IMR-90 (cell line): ENCODE results near the gene SSPN. TPM values are rescaled to one million over a fixed set of nuclear protein-coding genes. Genes with fewer than 3 reads are reported as not detected.

Experiments
- ATAC-seq: fragments of 200-7000 bp; cut with Tn5 transposase; 2 replicates; pipeline ENCODE4 v1.9.1; 2020; ENCODE audit warnings: low read depth, mild to moderate bottlenecking, moderate library complexity
- BruUV-seq: library from RNA; stranded (reverse); fragments of 400-500 nt; replicated peaks from 2 replicates; lab custom pipeline; 2021; lab: Mats Ljungman, UMichigan
- CTCF ChIA-PET: fragments of 300-600 bp; formaldehyde crosslinking; extraction: SDS; loops from one replicate; lab custom pipeline; 2021; ENCODE audit warnings: antibody characterized with exemption; lab: Yijun Ruan, JAX
- POLR2A ChIA-PET: fragments of 300-600 bp; sonication (Branson Sonifier 250); formaldehyde crosslinking; loops from one replicate; lab custom pipeline; 2022; ENCODE audit warnings: antibody characterized with exemption; ENCODE audit not compliant: unreplicated experiment; lab: Charles Lee
- DNase-seq: peaks from one replicate; pipeline ENCODE4 v3.0.0; 2013
- H2AFZ ChIP-seq: replicated peaks from 2 replicates; pipeline ENCODE3; 2013; ENCODE audit warnings: low read length, mild to moderate bottlenecking; ENCODE audit not compliant: poor library complexity
- H2AK5ac ChIP-seq: 2 replicates; pipeline ENCODE4 v1.6.1; 2013; ENCODE audit warnings: low read depth, low read length, inconsistent platforms
- H2AK9ac ChIP-seq: replicated peaks from 2 replicates; pipeline ENCODE3; 2013; ENCODE audit warnings: mild to moderate bottlenecking, low read depth, low read length, moderate library complexity; ENCODE audit not compliant: poor library complexity
- H2BK120ac ChIP-seq: 2 replicates; pipeline ENCODE4 v1.6.1; 2013; ENCODE audit warnings: low read depth, low read length, inconsistent platforms
- H2BK15ac ChIP-seq: 3 replicates; pipeline ENCODE4 v1.6.1; 2013; ENCODE audit warnings: low read depth, low read length, inconsistent platforms
- H2BK20ac ChIP-seq: 2 replicates; pipeline ENCODE4 v1.6.1; 2013; ENCODE audit warnings: low read depth, mild to moderate bottlenecking, inconsistent platforms, low read length, moderate library complexity
- H2BK5ac ChIP-seq: 2 replicates; pipeline ENCODE4 v1.6.1; 2013; ENCODE audit warnings: mild to moderate bottlenecking, low read depth, low read length, inconsistent platforms; ENCODE audit not compliant: poor library complexity, severe bottlenecking
- H3K14ac ChIP-seq: replicated peaks from 2 replicates; pipeline ENCODE4 v1.6.1; 2013; ENCODE audit warnings: low read depth, low read length, inconsistent platforms
- H3K18ac ChIP-seq: 2 replicates; pipeline ENCODE4 v1.6.1; 2013; ENCODE audit warnings: low read depth, low read length, control low read depth
- H3K23ac ChIP-seq: 2 replicates; pipeline ENCODE4 v1.6.1; 2013; ENCODE audit warnings: low read depth, low read length, inconsistent platforms
- H3K27ac ChIP-seq: 2 replicates; pipeline ENCODE4 v1.5.1; 2013; ENCODE audit warnings: mild to moderate bottlenecking, control low read depth, low read length; ENCODE audit not compliant: insufficient read depth
- H3K27me3 ChIP-seq: 2 replicates; pipeline ENCODE4 v1.6.1; 2013; ENCODE audit warnings: low read length; ENCODE audit not compliant: control insufficient read depth, insufficient read depth
- H3K36me3 ChIP-seq: 2 replicates; pipeline ENCODE4 v1.6.1; 2013; ENCODE audit warnings: low read length, mixed read lengths; ENCODE audit not compliant: control insufficient read depth, insufficient read depth
- H3K4ac ChIP-seq: 2 replicates; pipeline ENCODE4 v1.6.1; 2013; ENCODE audit warnings: low read depth, low read length, inconsistent platforms
- H3K4me1 ChIP-seq: 2 replicates; pipeline ENCODE4 v1.6.1; 2013; ENCODE audit warnings: low read length, mixed read lengths; ENCODE audit not compliant: control insufficient read depth, insufficient read depth
- H3K4me2 ChIP-seq: 2 replicates; pipeline ENCODE4 v1.6.1; 2013; ENCODE audit warnings: low read depth, mild to moderate bottlenecking, control low read depth, low read length, moderate library complexity
- H3K4me3 ChIP-seq: 2 replicates; pipeline ENCODE4 v1.5.1; 2013; ENCODE audit warnings: low read depth, mild to moderate bottlenecking, control low read depth, low read length, moderate library complexity; ENCODE audit not compliant: insufficient read depth
- H3K56ac ChIP-seq: 2 replicates; pipeline ENCODE4 v1.6.1; 2013; ENCODE audit warnings: low read length, inconsistent platforms; ENCODE audit not compliant: insufficient read depth; ENCODE audit errors: extremely low read depth
- H3K79me1 ChIP-seq, 2 experiments: 2 replicates each; pipeline ENCODE4 v1.6.1; 2013; ENCODE audit warnings: low read length in 2 of 2, inconsistent platforms in 1 of 2, low read depth in 1 of 2
- H3K9ac ChIP-seq: 2 replicates; pipeline ENCODE4 v1.6.1; 2013; ENCODE audit warnings: low read depth, low read length, control low read depth
- H3K9me1 ChIP-seq: 2 replicates; pipeline ENCODE4 v1.6.1; 2013; ENCODE audit warnings: low read length, inconsistent platforms; ENCODE audit not compliant: insufficient read depth
- H3K9me3 ChIP-seq: 2 replicates; pipeline ENCODE4 v1.6.1; 2013; ENCODE audit warnings: low read length; ENCODE audit not compliant: control insufficient read depth, insufficient read depth
- H4K20me1 ChIP-seq: 2 replicates; pipeline ENCODE4 v1.6.1; 2013; ENCODE audit warnings: low read length, inconsistent platforms; ENCODE audit not compliant: insufficient read depth
- H4K5ac ChIP-seq: 2 replicates; pipeline ENCODE4 v1.6.1; 2013; ENCODE audit warnings: mild to moderate bottlenecking, low read depth, low read length, control low read depth
- H4K8ac ChIP-seq, 2 experiments: 2 replicates each; pipeline ENCODE4 v1.6.1; 2013; ENCODE audit warnings: low read depth in 2 of 2, low read length in 2 of 2, control low read depth in 1 of 2, inconsistent platforms in 1 of 2
- H4K91ac ChIP-seq: 2 replicates; pipeline ENCODE4 v1.6.1; 2013; ENCODE audit warnings: low read depth, low read length, inconsistent platforms; ENCODE audit not compliant: insufficient read depth
- BHLHE40 ChIP-seq: fragments of 150-350 bp; IDR thresholded peaks from 2 replicates; pipeline ENCODE4 v1.6.1; 2016; ENCODE audit warnings: mild to moderate bottlenecking, low read depth, low read length
- CEBPB ChIP-seq: IDR thresholded peaks from 2 replicates; pipeline ENCODE4 v1.6.1; 2012; ENCODE audit warnings: low read depth, low read length, improper control_type of control experiment
- CHD1 ChIP-seq: IDR thresholded peaks from 2 replicates; pipeline ENCODE4 v1.6.1; 2012; ENCODE audit warnings: low read depth, low read length, improper control_type of control experiment
- CTCF ChIP-seq: conservative IDR thresholded peaks from 2 replicates; pipeline ENCODE4 v1.5.1; 2012; ENCODE audit warnings: mild to moderate bottlenecking, low read depth, low read length, improper control_type of control experiment
- ELK1 ChIP-seq: fragments of 150-350 bp; IDR thresholded peaks from 2 replicates; pipeline ENCODE4 v1.6.1; 2016; ENCODE audit warnings: low read depth, mild to moderate bottlenecking, low read length, moderate library complexity, borderline replicate concordance
- FOS ChIP-seq: fragments of 150-350 bp; IDR thresholded peaks from 2 replicates; pipeline ENCODE4 v1.6.1; 2016; ENCODE audit warnings: low read depth, low read length
- MAFK ChIP-seq: IDR thresholded peaks from 2 replicates; pipeline ENCODE4 v1.6.1; 2012; ENCODE audit warnings: low read depth, low read length, improper control_type of control experiment
- MAZ ChIP-seq: IDR thresholded peaks from 2 replicates; pipeline ENCODE4 v1.6.1; 2012; ENCODE audit warnings: low read depth, mild to moderate bottlenecking, low read length, improper control_type of control experiment, moderate library complexity, borderline replicate concordance
- MXI1 ChIP-seq: IDR thresholded peaks from 2 replicates; pipeline ENCODE4 v1.6.1; 2012; ENCODE audit warnings: low read depth, mild to moderate bottlenecking, low read length, moderate library complexity, borderline replicate concordance
- NFE2L2 ChIP-seq: fragments of 150-350 bp; IDR thresholded peaks from 2 replicates; pipeline ENCODE4 v1.6.1; 2016; ENCODE audit warnings: low read depth, mild to moderate bottlenecking, low read length
- POLR2A ChIP-seq: IDR thresholded peaks from 2 replicates; pipeline ENCODE4 v1.6.1; 2012; ENCODE audit warnings: mild to moderate bottlenecking, low read depth, low read length
- RAD21 ChIP-seq: IDR thresholded peaks from 2 replicates; pipeline ENCODE4 v1.6.1; 2012; ENCODE audit warnings: low read length, improper control_type of control experiment
- RCOR1 ChIP-seq: IDR thresholded peaks from 2 replicates; pipeline ENCODE4 v1.6.1; 2012; ENCODE audit warnings: mild to moderate bottlenecking, low read length, improper control_type of control experiment; ENCODE audit not compliant: insufficient replicate concordance
- RFX5 ChIP-seq: IDR thresholded peaks from 2 replicates; pipeline ENCODE4 v1.8.0; 2012; ENCODE audit warnings: low read depth, mild to moderate bottlenecking, low read length, moderate library complexity
- SMC3 ChIP-seq: fragments of 150-350 bp; IDR thresholded peaks from 2 replicates; pipeline ENCODE4 v1.6.1; 2016; ENCODE audit warnings: low read depth, mild to moderate bottlenecking, antibody characterized with exemption, low read length, moderate library complexity
- USF2 ChIP-seq: fragments of 150-350 bp; IDR thresholded peaks from 2 replicates; pipeline ENCODE4 v1.6.1; 2017; ENCODE audit warnings: mild to moderate bottlenecking, antibody characterized with exemption, low read length, low read depth
- WGBS, 2 experiments: methylation state at CpG; one replicate each; pipeline versions ENCODE4 v1.1.5 to v1.1.7; 2013; ENCODE audit warnings: missing lambda C conversion rate in 2 of 2; ENCODE audit not compliant: insufficient read length in 1 of 2; ENCODE audit errors: extremely low coverage in 2 of 2; 5-methylcytosine and 5-hydroxymethylcytosine counted together
- dilution Hi-C: fragments of 300-500 bp; cut with HindIII; formaldehyde crosslinking; loops from one replicate; pipeline ENCODE4 v1.14.3; 2018; ENCODE audit warnings: low sequenced_read_pairs; ENCODE audit not compliant: unreplicated experiment
- in situ Hi-C: fragments of 300-500 bp; cut with MboI; formaldehyde crosslinking; loops from 3 replicates; pipeline ENCODE4 v1.14.3; 2019; ENCODE audit warnings: low sequenced_read_pairs, inconsistent platforms, mixed read lengths
- intact Hi-C: fragments of 100-400 bp; cut with micrococcal nuclease; formaldehyde crosslinking; loops from 2 replicates; pipeline ENCODE4 v1.10.0; 2022
- polyA plus RNA-seq, 3 experiments: library from polyadenylated mRNA; depleted of rRNA; stranded (reverse); fragments of >200 nt; gene quantifications; 2 replicates each; pipeline ENCODE4 v1.2.3, GENCODE V29; 2012; ENCODE audit warnings: low replicate concordance in 1 of 3
- total RNA-seq: library from RNA; depleted of rRNA; stranded (reverse); fragments of >200 nt; gene quantifications from 2 replicates; pipeline ENCODE4 v1.2.3, GENCODE V29; 2012

The SSPN gene
- total and polyA plus RNA-seq, 2 of the 4 experiments (the other 2 are of a cell fraction) = 3.5 to 5.6 TPM

GRCh38 chr12:26280869-26281268 lies 85.5 kb downstream of the SSPN start:
- no peak overlapping the region for H2BK15ac ChIP-seq

More at GRCh38 chr12:26280869-26281268, 85.5 kb downstream of the SSPN start:
- H2BK20ac ChIP-seq = no peak overlapping the region
- no peak overlapping the region for H3K4me3 ChIP-seq
- no peak for DNase-seq
- no peak overlapping the region for H2BK5ac ChIP-seq
- no peak overlapping the region for H3K18ac ChIP-seq
- H3K56ac ChIP-seq = no peak overlapping the region
- H4K91ac ChIP-seq = no peak overlapping the region
- H2AK5ac ChIP-seq = no peak overlapping the region
- no peak overlapping the region for H2BK120ac ChIP-seq
- no peak overlapping the region for H3K27ac ChIP-seq
- H3K9me3 ChIP-seq = peaks cover 2% of the 10 kb centered on the region; the same call in 1 of the 2 replicates
- H3K4me2 ChIP-seq = no peak overlapping the region
- no peak overlapping the region for H4K8ac ChIP-seq
- 100% methylated on average over 1 of the region's 3 CpGs; no CpG with 5 or more reads in 1 of the 2 experiments for WGBS, 2 experiments
- dilution Hi-C loops (no loop called here), intact Hi-C loops (no loop called here), in situ Hi-C loops (no loop called here)
- H3K14ac ChIP-seq = no peak overlapping the region
- H3K23ac ChIP-seq = no peak overlapping the region
- H3K36me3 ChIP-seq = no peaks in the 10 kb centered on the region
- H3K27me3 ChIP-seq = no peaks in the 10 kb centered on the region
- ATAC-seq = no peak
- H3K4ac ChIP-seq = no peak overlapping the region
- POLR2A ChIA-PET = no interaction called here
- CTCF ChIA-PET = no interaction called here
- H3K4me1 ChIP-seq = no peaks in the 10 kb centered on the region
- no TSS peak for BruUV-seq
- TF ChIP-seq CHD1 = no peak
- TF ChIP-seq USF2 = no peak
- TF ChIP-seq SMC3 = no peak
- TF ChIP-seq CTCF = no peak
- no peak for TF ChIP-seq MXI1
- no peak for TF ChIP-seq RFX5
- TF ChIP-seq MAFK = no peak
- no peak for TF ChIP-seq RAD21
- no peak for TF ChIP-seq BHLHE40
- TF ChIP-seq ELK1 = no peak
- TF ChIP-seq NFE2L2 = no peak
- TF ChIP-seq POLR2A = no peak
- TF ChIP-seq RCOR1 = no peak
- TF ChIP-seq FOS = no peak
- TF ChIP-seq CEBPB = no peak
- TF ChIP-seq MAZ = no peak
- H2AK9ac ChIP-seq = no peak overlapping the region
- H2AFZ ChIP-seq = no peak overlapping the region
- no peaks in the 10 kb centered on the region for H4K20me1 ChIP-seq
- H4K5ac ChIP-seq = no peak overlapping the region
- 0 out of 2 replicates have a peak, but pooled peaks cover under 1% of the 10 kb centered on the region for H3K9me1 ChIP-seq
- no peak overlapping the region for H3K9ac ChIP-seq
- no peaks in the 10 kb centered on the region for H3K79me1 ChIP-seq
